Kidney capillary endothelial cell (primary cell): Measurements from ENCODE around the gene TTC39A.
"Not testable (repeated sequence)": the region's sequence is repeated elsewhere in the genome, so short reads cannot be mapped to it uniquely, and the experiment has no call there.

ENCODE experiments used
- DNase-seq: peaks from one replicate; pipeline ENCODE4 v3.0.0-alpha.2; 2018; ENCODE audit warnings: low spot score

TTC39A gene

DNA sequence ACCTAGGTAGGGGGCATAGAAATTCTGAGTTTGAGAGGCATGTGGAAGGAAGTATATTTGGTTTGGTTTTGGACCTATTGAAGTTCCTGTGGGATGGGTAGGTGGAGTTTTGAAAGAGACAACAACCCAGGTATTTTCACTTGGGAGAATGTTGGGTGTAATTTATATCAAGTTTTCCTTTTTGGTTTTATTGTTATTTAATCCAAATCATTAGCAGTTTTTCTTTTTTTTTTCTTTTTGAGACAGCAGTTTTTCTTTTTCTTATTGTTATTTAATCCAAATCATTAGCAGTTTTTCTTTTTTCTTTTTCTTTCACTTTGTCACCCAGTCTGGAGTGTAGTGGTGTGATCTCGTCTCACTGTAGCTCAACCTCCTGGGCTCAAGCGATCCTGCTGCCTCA is 64.2 kb downstream of the TTC39A start:
- DNase-seq: no peak

DNA sequence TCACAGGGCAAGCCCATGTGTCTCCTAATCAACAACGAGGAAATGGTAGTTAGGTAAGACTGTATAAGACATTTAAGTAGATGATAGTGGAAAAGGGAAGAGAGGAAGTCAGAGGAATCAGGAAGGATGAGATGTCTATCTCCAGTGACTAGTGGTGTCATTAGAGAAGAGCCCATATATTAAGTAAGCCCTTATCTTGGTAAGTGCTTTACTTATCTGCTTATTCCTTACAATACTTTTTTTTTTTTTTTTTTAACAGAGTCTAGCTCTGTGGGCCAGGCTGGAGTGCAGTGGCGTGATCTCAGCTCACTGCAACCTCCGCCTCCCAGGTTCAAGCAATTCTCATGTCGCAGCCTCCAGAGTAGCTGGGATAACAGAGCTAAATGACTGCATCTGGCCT is 64.7 kb downstream of the TTC39A start:
- no peak for DNase-seq

DNA sequence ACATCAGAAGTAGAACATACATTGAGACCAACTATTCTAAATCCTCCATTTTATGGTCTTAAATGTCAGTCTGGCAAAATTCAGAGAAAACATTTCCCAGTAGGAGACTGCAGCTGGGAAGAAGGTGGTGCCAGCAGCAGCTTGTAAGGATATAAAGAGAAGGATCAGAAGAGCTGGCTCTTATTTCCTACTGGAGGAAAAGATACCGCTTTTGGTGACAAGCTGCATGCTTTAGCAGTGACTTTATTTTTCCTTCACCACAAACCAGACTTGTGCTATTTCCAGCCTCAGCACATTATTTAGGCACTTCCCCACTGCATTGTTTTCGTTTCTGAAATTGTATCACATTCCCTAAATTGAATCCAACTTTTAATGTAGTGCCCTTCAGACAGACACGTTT is 65.9 kb downstream of the TTC39A start:
- DNase-seq: peak; percentile 36

DNA sequence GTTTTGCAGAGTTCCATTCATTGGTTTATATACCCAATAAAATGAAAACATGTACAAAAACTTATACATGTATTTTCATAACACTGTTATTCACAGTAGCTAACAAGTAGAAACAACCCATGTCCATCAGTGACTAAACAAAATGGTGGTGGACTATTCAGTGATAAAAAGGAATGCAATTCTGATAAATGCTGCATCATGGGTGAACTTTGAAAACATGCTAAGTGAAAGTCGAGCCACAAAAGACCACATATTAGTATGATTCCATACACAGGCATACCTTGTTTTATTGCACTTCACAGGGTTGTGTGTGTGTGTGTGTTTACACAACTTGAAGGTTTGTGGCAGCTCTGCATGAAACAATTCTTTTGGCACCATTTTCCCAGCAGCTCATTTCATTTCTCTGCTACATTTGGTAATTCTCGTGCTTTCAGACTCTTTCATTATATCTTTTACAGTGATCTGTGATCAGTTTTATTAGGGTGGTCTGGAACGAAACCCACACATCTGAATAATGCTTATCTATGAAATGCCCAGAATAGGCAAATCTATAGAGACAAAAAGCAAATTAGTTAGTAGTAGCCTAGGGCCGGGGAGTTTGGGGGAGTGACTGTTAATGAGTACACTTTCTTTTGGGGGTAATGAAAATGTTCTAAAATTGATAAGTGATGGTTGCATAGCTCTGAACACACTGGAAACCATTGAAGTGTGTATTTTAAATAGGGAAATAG is 67.0 kb downstream of the TTC39A start:
- DNase-seq: no peak

DNA sequence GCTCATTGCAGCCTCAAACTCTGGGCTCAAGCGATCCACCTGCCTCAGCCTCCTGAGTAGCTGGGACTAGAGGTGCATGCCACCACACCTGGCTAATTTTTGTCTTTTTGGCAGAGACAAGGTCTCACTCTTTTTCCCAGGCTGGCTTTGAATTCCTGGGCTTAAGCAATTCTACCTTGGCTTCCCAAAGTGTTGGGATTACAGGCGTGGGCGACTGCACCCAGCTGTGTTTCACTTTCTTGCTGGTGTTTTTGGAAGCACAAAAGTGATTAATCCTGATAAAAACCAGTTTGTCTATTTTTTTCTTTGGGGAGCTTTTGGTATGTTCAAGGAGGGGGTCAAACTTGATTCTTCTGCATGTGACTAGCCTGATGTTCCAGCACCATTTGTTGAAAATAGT is 75.0 kb downstream of the TTC39A start:
- DNase-seq: no peak

DNA sequence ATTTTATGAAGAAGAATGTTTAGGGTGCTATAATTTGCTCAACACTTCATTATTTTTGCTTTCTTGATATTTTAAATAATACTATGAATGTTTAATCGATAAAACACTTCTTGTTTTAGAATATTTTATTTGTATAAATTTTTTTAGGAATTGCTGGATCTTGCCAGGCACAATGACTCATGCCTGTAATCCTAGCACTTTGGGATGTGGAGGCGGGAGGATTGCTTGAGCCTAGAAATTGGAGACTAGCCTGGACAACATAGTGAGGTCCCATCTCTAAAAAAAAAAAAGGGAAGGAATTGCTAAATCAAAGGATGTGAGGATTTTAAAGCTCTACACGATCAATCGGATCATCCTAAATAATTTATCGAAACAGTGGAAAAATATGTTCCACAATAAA is 76.7 kb downstream of the TTC39A start:
- no peak for DNase-seq

DNA sequence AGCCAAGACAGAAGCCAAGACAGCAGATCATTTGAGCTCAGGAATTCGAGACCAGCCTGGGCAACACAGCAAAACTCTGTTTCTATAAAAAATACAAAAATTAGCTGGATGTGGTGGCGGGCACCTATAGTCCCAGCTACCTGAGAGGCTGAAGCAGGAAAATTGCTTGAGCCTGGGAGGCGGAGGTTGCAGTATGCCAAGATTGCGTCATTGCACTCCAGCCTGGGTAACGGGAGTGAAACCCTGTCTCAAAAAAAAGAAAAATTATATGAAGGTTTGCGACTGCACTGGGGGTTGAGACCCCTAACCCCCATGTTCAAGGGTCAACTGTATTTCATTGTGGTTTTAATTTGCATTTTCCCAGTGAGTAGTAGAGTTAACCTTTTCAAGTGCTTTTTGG is 78.0 kb downstream of the TTC39A start:
- DNase-seq: no peak

DNA sequence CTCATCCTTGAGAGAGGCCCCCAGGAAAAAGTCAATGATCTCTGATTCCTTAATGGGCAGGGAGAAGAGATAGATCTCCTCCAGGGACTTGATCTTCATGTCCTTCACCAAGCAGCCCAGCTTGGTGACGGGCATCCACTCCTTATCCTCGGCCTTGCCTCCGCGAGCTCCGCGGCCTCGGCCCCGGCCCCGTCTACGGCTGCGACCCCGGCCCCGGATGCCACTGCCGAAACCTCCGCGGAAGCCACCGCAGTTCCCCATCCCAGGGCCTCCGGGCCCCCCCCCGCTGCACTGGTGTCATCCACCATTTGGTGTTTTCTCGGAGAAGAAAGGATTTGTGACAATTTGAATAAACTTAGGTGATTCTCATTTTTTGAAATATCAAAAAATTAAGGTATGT is 79.2 kb downstream of the TTC39A start:
- DNase-seq: not testable (repeated sequence)

DNA sequence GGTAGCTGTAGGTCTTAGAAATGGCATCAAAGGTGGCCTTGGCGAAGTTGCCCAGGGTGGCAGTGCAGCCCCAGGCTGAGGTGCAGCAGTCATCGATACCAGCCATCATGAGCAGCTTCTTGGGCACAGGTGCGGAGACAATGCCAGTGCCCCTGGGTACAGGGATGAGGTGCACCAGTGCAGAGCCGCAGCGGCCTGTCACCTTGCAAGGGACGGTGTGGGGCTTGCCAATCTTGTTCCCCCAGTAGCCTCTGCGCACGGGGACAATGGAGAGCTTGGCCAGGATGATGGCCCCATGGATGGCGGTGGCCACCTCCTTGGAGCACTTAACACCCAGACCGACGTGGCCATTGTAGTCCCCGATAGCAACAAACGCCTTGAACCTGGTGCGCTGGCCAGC is 79.6 kb downstream of the TTC39A start:
- not testable (repeated sequence) for DNase-seq

DNA sequence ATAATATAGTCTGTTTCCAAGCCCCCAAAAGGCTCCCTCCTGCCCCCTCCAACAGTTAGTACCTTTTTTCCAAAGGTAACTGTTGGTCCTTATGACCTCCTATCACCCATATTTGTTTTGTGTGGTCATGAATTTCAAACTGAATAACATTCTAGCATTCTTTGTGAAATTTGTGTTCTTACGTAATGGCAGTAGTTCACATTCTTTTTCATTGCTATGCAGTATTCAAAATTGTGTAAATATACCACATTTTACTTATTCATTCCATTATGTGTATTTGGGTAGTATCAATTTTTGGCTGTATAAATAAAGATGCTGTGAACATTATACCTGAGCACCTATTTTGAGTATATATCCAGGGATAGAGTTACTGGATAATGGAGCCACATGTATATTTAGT is 80.9 kb downstream of the TTC39A start:
- DNase-seq: no peak

DNA sequence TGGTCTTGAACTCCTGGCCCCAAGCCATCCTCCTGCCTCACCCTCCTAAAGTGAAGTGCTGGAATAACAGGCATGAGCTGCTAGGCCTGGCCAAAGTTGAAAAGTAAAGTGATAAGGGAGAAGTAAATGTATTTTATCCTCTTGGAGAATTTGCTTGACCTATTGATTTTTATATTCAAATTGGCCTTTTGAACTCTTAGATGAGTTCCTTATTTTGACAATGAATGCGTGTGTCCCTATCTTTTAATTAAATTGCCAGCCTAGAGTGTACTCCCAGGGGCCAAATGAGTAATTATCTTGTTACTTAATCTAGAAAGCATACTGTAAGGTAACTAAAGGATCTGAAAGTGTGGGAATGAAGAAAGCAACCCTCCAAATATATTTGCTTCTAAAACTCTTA is 82.9 kb downstream of the TTC39A start:
- DNase-seq: no peak

DNA sequence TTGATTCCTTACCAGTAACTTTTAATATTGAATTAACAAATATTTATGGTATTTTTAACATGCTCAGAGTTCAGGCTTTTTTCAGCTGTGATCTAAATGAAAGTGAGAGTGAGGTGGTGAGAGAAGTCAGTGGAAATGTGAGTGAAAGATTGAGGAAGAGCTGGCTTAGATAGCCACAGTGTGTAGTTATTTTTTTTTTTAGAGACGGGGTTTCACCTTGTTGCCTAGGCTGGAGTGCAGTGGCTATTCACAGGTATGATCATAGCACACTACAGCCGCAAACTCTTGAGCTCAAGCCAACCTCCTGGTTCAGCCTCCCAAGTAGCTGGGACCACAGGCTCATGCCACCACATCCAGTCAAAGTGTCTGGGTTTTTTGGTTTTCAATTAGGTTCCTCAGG is 83.3 kb downstream of the TTC39A start:
- no peak for DNase-seq

DNA sequence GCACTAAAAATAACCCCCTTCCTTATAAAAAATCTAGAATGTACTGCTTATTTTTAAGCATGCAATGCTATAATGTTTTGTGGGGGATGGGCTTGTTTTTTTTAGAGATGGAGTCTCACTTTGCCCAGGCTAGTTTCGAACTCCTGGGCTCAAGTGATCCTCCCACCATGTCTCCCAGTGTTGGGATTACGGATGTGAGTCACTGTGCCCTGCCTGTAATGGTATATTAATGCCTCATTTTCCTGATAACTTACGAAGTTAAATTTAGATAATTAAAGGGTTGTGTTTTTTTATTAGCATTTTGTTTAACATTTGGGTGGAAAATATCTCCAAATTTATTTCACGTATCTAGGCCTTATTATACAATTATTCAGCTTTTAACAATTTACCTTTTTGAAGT is 87.8 kb downstream of the TTC39A start:
- no peak for DNase-seq

DNA sequence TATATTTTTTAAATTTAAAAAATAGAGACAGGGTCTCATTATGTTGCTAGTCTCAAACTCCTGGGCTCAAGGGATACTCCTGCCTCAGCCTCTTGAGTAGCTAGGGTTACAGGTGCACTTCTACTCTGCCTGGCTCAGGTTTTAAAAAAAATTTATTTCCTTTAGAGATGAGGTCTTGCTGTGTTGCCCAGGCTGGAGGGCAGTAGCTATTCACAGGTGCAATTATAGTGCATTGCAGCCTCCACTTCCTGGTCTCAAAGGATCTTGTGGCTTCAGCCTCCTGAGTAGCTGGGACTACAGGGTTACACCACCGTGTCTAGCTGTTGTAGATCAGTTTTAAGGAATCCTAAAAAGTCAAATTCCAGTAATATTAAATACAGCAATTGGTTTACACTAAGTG is 89.2 kb downstream of the TTC39A start:
- no peak for DNase-seq

DNA sequence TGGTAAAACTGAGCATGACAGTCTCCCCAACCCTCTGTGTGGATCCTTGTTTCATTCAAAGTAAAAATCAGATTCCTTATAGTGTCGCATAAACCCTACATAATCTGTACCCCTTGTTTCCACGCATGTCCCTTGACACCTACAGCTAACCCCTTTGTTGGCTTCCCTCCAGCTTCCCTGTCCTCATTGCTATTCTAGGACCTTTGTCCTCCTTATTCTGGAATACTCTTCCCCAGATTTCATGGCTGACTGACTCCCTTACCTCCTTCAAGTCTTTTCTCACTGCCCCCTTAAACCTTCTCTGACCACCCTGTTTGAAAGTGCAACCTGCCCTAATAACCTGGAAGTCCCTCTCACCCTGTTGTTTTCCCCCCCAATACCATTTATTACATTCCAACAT is 90.3 kb downstream of the TTC39A start:
- no peak for DNase-seq

DNA sequence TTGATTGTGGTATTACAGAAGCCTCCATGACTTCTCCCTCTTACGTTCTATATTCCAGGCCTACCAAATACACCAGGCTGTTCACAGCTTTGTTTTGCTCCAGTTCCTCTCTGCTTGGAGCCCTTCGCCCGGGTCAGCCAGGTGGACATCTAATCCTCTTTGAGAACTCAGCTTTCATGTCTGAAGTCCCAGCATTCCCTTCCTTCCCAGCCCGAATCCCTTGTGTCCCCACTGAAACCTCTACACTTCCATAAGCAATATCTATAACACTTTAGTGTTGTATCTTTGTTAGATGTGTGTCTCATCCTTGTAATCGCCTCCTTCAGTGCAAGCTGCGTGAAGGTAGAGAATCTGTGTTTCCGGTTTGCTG is 92.3 kb downstream of the TTC39A start:
- no peak for DNase-seq

DNA sequence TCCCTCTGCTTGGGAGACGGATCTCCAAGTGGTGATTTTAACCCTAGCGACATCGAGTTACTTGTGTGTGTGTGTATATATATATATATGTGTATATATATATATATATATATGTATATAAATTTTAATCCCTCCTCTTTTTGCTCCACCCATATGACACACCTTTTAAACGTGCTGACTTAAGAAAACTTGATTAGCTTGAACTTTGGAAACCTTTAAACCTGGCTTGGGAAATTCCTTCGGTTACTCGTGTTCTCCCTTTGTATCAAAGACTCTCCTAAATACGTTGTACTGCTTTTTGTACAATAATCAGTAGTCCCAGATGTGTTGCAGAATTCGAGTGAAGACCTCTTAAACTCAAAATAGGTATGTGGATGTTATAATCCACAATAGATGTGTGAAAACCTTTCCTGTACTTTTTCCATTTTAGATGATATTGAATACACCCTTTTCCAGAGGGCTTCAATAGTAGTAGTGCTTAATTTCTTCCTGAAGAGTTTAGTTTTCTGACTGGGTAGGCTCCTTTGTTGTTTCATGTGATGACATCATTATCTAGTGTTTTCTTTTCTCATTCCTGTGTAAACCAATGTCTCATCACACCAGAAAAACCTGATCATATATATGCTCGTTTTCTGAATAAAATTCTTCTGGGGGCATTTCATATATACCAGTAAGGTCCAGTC is 92.9 kb downstream of the TTC39A start:
- DNase-seq: peak; percentile 30
